Heart left ventricle (tissue), 16 donors: ENCODE data around the gene RBM18. TPM values are rescaled to one million over a fixed set of nuclear protein-coding genes. Genes with fewer than 3 reads are reported as not detected.

Source experiments
- ATAC-seq, 4 donors: fragments of 200-7000 bp; cut with Tn5 transposase; one replicate each; pipeline ENCODE4 v1.9.1; 2020 to 2022; ENCODE audit warnings: moderate library complexity in 4 of 4, mild to moderate bottlenecking in 3 of 4, moderate number of reproducible peaks in 1 of 4
- DNase-seq, 5 donors: peaks; one replicate each; pipeline ENCODE4 v3.0.0-alpha.2; 2020
- H3K27ac ChIP-seq, 12 donors: fragments of 200-600 bp; sonication (generic) in 4 of 12; one replicate each; pipeline versions ENCODE4 v1.5.0 to v1.8.0; 2016 to 2022; ENCODE audit warnings: mild to moderate bottlenecking in 2 of 12
- H3K27me3 ChIP-seq, 9 donors: fragments of 200-600 bp; sonication (generic) in 2 of 9; one replicate each; pipeline versions ENCODE4 v1.5.1 to v1.8.0; 2016 to 2022; ENCODE audit warnings: mild to moderate bottlenecking in 3 of 9
- H3K36me3 ChIP-seq, 9 donors: fragments of 200-600 bp; sonication (generic) in 2 of 9; one replicate each; pipeline versions ENCODE4 v1.5.0 to v1.8.0; 2018 to 2022; ENCODE audit warnings: mild to moderate bottlenecking in 2 of 9
- H3K4me1 ChIP-seq, 12 donors: fragments of 200-600 bp; sonication (generic) in 4 of 12; one replicate each; pipeline versions ENCODE4 v1.5.0 to v1.8.0; 2016 to 2022; ENCODE audit warnings: mild to moderate bottlenecking in 3 of 12
- H3K4me3 ChIP-seq, 12 donors: fragments of 200-600 bp; sonication (generic) in 4 of 12; one replicate each; pipeline versions ENCODE4 v1.5.0 to v1.8.0; 2017 to 2022; ENCODE audit warnings: mild to moderate bottlenecking in 9 of 12, moderate library complexity in 4 of 12
- H3K9me3 ChIP-seq, 12 donors: fragments of 200-600 bp; sonication (generic) in 4 of 12; one replicate each; pipeline versions ENCODE4 v1.5.0 to v1.8.0; 2016 to 2022; ENCODE audit warnings: mild to moderate bottlenecking in 1 of 12
- CTCF ChIP-seq, 12 donors: fragments of 200-600 bp; sonication (generic) in 4 of 12; IDR thresholded peaks; one replicate each; pipeline versions ENCODE4 v1.5.0 to v1.8.0; 2018 to 2022; ENCODE audit warnings: antibody characterized with exemption in 12 of 12, mild to moderate bottlenecking in 5 of 12
- POLR2A ChIP-seq, 2 donors: fragments of 450-650 bp; IDR thresholded peaks; one replicate each; pipeline ENCODE4 v1.6.1; 2017; ENCODE audit warnings: antibody characterized with exemption in 2 of 2, mild to moderate bottlenecking in 2 of 2, moderate library complexity in 2 of 2
- WGBS, 4 donors: extraction: QIAGEN DNeasy Blood & Tissue Kit in 2 of 4; methylation state at CpG; one replicate each; pipeline versions ENCODE4 v1.1.5 to v1.1.7; 2013 to 2018; 5-methylcytosine and 5-hydroxymethylcytosine counted together
- intact Hi-C, 10 donors: fragments of 100-400 bp; cut with DNase I; formaldehyde crosslinking; loops; one replicate each; pipeline versions ENCODE4 v1.11.1 to v1.14.2; 2022
- polyA plus RNA-seq, 2 donors: library from polyadenylated mRNA; stranded (reverse); fragments of 200-250 nt; gene quantifications; one replicate each; pipeline ENCODE4 v1.2.3, GENCODE V29; 2013
- total RNA-seq, 9 donors: library from RNA; depleted of rRNA in 2 of 9; stranded (reverse); fragments of >200 nt in 2 of 9; fragmentation: NEBNext Ultra II Directional in 3 of 9; extraction: Animal tissue kit (Norgen Biotek cat#: 25700) in 3 of 9; gene quantifications; one replicate each; pipeline versions ENCODE4 v1.1.0 to v1.2.4, GENCODE V29; 2016 to 2023
- donor health status: ischemic (EF 13 %, LVEDD 7.1; RV severe dilation, severe dysfunction).
- donor health status: healthy with polysubstance abuse.
- donor health status: DM: no; HTN: yes; CAD: no.
- donor health status: DM: no; HTN: no; CAD: no.
- donor health status: ischemic (EF 25% LVEDD 6.9; RV normal size, moderate dysfunction).
- donor health status: ischemic (EF 25% LVEDD 5.7; RV mildly dilated, moderate dysfunction).
- donor health status: healthy.
- donor health status: DM: yes; HTN: yes; CAD: no.
- donor health status: ischemic (EF 35%, LVEDD 5.7; RV mildly dilated, moderate dysfunction).
- donor health status: nonischemic (EF 11% LVEDD 7.7; RV severe dilation, severe dysfunction).
- donor health status: DM: yes; HTN: yes; CAD: no.
- donor health status: PGD.
- donor health status: ischemic (EF 29% LVEDD 5.4; RV normal size, mild dysfunction).
- donor health status: nonischemic (EF 23%, LVEDD 6.1; RV moderate dilation, normal function).

Gene RBM18
- total and polyA plus RNA-seq, 11 donors: 7.9 to 49.0 (median 36.1) TPM

GRCh38 chr9:122261469-122261881 lies 3.2 kb downstream of the RBM18 start:
- no peak for TF ChIP-seq CTCF (IDR thresholded peaks at IDR 0.05)
- peaks cover 19 to 52% (median 41%) of the 10 kb centered on the region in 12 donors for H3K4me1 ChIP-seq
- peak in 3 of 4 donors; percentile 41 to 67 (median 49) for ATAC-seq

GRCh38 chr9:122258886-122259415 lies 5.7 kb downstream of the RBM18 start:
- no peaks in the 10 kb centered on the region for H3K9me3 ChIP-seq
- no peak overlapping the region for H3K4me3 ChIP-seq
- no peaks in the 10 kb centered on the region for H3K27me3 ChIP-seq
- DNase-seq (no peak), ATAC-seq (peak in 2 of 4 donors; percentile 64 to 80)
- peaks cover 0 to 72% (median 60%) of the 10 kb centered on the region in 9 donors for H3K36me3 ChIP-seq
- intact Hi-C loops: loop anchor here in 2 of 10 donors (10.0 kb wide), 2 partner anchors 114 to 124 kb away; no protein-coding TSS in a partner anchor
- H3K4me1 ChIP-seq: peaks cover 12 to 51% (median 30%) of the 10 kb centered on the region in 12 donors
- 43 to 60% (median 57%) methylated on average over 2 of the region's 2 CpGs for WGBS, 4 donors
- H3K27ac ChIP-seq: peak overlapping the region in 2 of 12 donors; percentile 5 to 70
- TF ChIP-seq POLR2A (IDR thresholded peaks at IDR 0.05) (no peak), CTCF (IDR thresholded peaks at IDR 0.05) (no peak)

More at GRCh38 chr9:122261469-122261881, 3.2 kb downstream of the RBM18 start:
- WGBS, 4 donors: 63 to 77% (median 73%) methylated on average over 1 of the region's 1 CpG
- intact Hi-C loops: loop anchor here in 5 of 10 donors (5.0 to 10.0 kb wide), 5 partner anchors 83 to 137 kb away; partner anchors contain the start of genes MORN5 (in 2 of the 5) and NDUFA8 (in 2 of the 5)
- Histone ChIP-seq H3K27me3 (no peaks in the 10 kb centered on the region), H3K9me3 (no peaks in the 10 kb centered on the region), H3K4me3 (no peak overlapping the region), H3K27ac (peak overlapping the region in 7 of 12 donors; percentile 8 to 97 (median 19)), H3K36me3 (peaks cover 0 to 49% (median 43%) of the 10 kb centered on the region in 9 donors)
- peak; percentile 61 to 88 (median 76) for DNase-seq

- no peaks in the 10 kb centered on the region for H3K27me3 ChIP-seq
- no peaks in the 10 kb centered on the region for H3K9me3 ChIP-seq
- H3K4me1 ChIP-seq: peaks cover 0 to 44% (median 17%) of the 10 kb centered on the region in 12 donors
- intact Hi-C loops: loop anchor here in 2 of 10 donors (10.0 kb wide), 2 partner anchors 111 to 121 kb away; no protein-coding TSS in a partner anchor
- DNase-seq (no peak), ATAC-seq (no peak)
- H3K4me3 ChIP-seq: no peak overlapping the region
- H3K27ac ChIP-seq: no peak overlapping the region
- 91 to 94% (median 93%) methylated on average over 5 of the region's 5 CpGs for WGBS, 4 donors
- H3K36me3 ChIP-seq: peaks cover 0 to 91% (median 76%) of the 10 kb centered on the region in 9 donors
- TF ChIP-seq CTCF (IDR thresholded peaks at IDR 0.05): no peak
- TF ChIP-seq POLR2A (IDR thresholded peaks at IDR 0.05): no peak
Observed at GRCh38 chr9:122256206-122256605, 8.4 kb downstream of the RBM18 start.

- DNase-seq: no peak
- no peaks in the 10 kb centered on the region for H3K9me3 ChIP-seq
- peaks cover 0 to 91% (median 76%) of the 10 kb centered on the region in 9 donors for H3K36me3 ChIP-seq
- intact Hi-C loops: loop anchor here in 4 of 10 donors (5.0 to 10.0 kb wide), 4 partner anchors 97 to 127 kb away; partner anchors contain the start of genes MORN5 (in 1 of the 4) and NDUFA8 (in 1 of the 4)
- TF ChIP-seq POLR2A (IDR thresholded peaks at IDR 0.05): no peak
- no peak for TF ChIP-seq CTCF (IDR thresholded peaks at IDR 0.05)
- H3K4me3 ChIP-seq: no peak overlapping the region
- 84 to 88% (median 88%) methylated on average over 3 of the region's 3 CpGs for WGBS, 4 donors
- H3K27me3 ChIP-seq: no peaks in the 10 kb centered on the region
- ATAC-seq: no peak
- peaks cover 0 to 38% (median 10%) of the 10 kb centered on the region in 12 donors for H3K4me1 ChIP-seq
- H3K27ac ChIP-seq: peak overlapping the region in 3 of 12 donors; percentile 50 to 78 (median 67)
Observed at GRCh38 chr9:122254761-122255160, 9.9 kb downstream of the RBM18 start.
